ENCODE results near the gene GHR.
A peak's percentile ranks its signal among the peaks of the same experiment; 100 is the strongest.

Gene GHR

GRCh38 chr5:42604171-42604711, 181.0 kb downstream of the GHR start:
- DNase-seq (ENCODE audit: low read depth): no peak

GRCh38 chr5:42605490-42605889, 182.3 kb downstream of the GHR start:
- DNase-seq (ENCODE audit: low read depth): no peak

- DNase-seq (ENCODE audit: low read depth): no peak
These were observed 183.2 kb downstream of the GHR start for GRCh38 chr5:42606464-42606869.

GRCh38 chr5:42611437-42611836, 188.2 kb downstream of the GHR start:
- DNase-seq (ENCODE audit: low read depth): no peak

- DNase-seq (ENCODE audit: low read depth): peak; percentile 14
These were observed 189.6 kb downstream of the GHR start for GRCh38 chr5:42612750-42613366.

GRCh38 chr5:42614509-42614908, 191.3 kb downstream of the GHR start:
- DNase-seq (ENCODE audit: low read depth): no peak

GRCh38 chr5:42620579-42621216, 197.5 kb downstream of the GHR start:
- no peak for DNase-seq (ENCODE audit: low read depth)

GRCh38 chr5:42621242-42621641, 198.0 kb downstream of the GHR start:
- DNase-seq (ENCODE audit: low read depth): no peak

GRCh38 chr5:42621662-42622061, 198.4 kb downstream of the GHR start:
- DNase-seq (ENCODE audit: low read depth): no peak

- no peak for DNase-seq (ENCODE audit: low read depth)
These were observed 201.7 kb downstream of the GHR start for GRCh38 chr5:42624912-42625311.

- no peak for DNase-seq (ENCODE audit: low read depth)
These were observed 203.2 kb downstream of the GHR start for GRCh38 chr5:42626462-42626861.

GRCh38 chr5:42628821-42629220, 205.6 kb downstream of the GHR start:
- DNase-seq (ENCODE audit: low read depth): no peak

GRCh38 chr5:42629284-42629683, 206.0 kb downstream of the GHR start:
- no peak for DNase-seq (ENCODE audit: low read depth)

- no peak for DNase-seq (ENCODE audit: low read depth)
These were observed 208.0 kb downstream of the GHR start for GRCh38 chr5:42631241-42631640.

- DNase-seq (ENCODE audit: low read depth): no peak
These were observed 209.2 kb downstream of the GHR start for GRCh38 chr5:42632354-42632900.

- no peak for DNase-seq (ENCODE audit: low read depth)
These were observed 211.3 kb downstream of the GHR start for GRCh38 chr5:42634575-42634974.

- no peak for DNase-seq (ENCODE audit: low read depth)
These were observed 213.2 kb downstream of the GHR start for GRCh38 chr5:42636425-42636824.

- no peak for DNase-seq (ENCODE audit: low read depth)
These were observed 213.7 kb downstream of the GHR start for GRCh38 chr5:42636946-42637345.

GRCh38 chr5:42638972-42639371, 215.7 kb downstream of the GHR start:
- DNase-seq (ENCODE audit: low read depth): no peak

GRCh38 chr5:42640835-42641234, 217.6 kb downstream of the GHR start:
- no peak for DNase-seq (ENCODE audit: low read depth)

- DNase-seq (ENCODE audit: low read depth): no peak
These were observed 218.2 kb downstream of the GHR start for GRCh38 chr5:42641336-42642005.

GRCh38 chr5:42642006-42642405, 218.8 kb downstream of the GHR start:
- DNase-seq (ENCODE audit: low read depth): no peak

GRCh38 chr5:42643360-42643759, 220.1 kb downstream of the GHR start:
- no peak for DNase-seq (ENCODE audit: low read depth)
